ENCODE measurements around the gene GRIK3. TPM values are rescaled to one million over a fixed set of nuclear protein-coding genes. Genes with fewer than 3 reads are reported as not detected.

Gene GRIK3
- total and polyA plus RNA-seq, 2 of the 8 experiments (the other 6 are each of a cell fraction or from before 2014, with no cell fraction given): 2.1 to 3.4 TPM

DNA sequence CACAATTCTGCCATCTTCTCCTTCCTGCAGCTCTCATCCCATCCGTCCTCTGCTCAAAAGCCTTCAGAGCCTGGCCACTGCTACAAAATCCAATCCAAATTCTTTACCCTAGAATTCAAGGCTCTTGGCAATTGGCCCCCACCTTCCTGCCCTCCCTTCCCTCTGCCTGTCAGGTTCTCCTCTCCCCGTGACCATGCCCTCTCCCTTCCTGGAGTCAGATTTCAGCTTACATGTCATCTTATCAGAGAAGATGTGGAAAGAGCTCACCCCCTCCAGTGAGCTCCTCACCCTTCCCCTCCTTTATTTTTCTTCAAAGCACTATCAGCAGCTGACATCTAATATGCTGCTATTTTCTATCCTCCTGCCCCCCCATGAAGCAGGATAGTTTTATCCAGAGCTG is 86.9 kb downstream of the GRIK3 start (continued):
- TF ChIP-seq, protein P1, sequence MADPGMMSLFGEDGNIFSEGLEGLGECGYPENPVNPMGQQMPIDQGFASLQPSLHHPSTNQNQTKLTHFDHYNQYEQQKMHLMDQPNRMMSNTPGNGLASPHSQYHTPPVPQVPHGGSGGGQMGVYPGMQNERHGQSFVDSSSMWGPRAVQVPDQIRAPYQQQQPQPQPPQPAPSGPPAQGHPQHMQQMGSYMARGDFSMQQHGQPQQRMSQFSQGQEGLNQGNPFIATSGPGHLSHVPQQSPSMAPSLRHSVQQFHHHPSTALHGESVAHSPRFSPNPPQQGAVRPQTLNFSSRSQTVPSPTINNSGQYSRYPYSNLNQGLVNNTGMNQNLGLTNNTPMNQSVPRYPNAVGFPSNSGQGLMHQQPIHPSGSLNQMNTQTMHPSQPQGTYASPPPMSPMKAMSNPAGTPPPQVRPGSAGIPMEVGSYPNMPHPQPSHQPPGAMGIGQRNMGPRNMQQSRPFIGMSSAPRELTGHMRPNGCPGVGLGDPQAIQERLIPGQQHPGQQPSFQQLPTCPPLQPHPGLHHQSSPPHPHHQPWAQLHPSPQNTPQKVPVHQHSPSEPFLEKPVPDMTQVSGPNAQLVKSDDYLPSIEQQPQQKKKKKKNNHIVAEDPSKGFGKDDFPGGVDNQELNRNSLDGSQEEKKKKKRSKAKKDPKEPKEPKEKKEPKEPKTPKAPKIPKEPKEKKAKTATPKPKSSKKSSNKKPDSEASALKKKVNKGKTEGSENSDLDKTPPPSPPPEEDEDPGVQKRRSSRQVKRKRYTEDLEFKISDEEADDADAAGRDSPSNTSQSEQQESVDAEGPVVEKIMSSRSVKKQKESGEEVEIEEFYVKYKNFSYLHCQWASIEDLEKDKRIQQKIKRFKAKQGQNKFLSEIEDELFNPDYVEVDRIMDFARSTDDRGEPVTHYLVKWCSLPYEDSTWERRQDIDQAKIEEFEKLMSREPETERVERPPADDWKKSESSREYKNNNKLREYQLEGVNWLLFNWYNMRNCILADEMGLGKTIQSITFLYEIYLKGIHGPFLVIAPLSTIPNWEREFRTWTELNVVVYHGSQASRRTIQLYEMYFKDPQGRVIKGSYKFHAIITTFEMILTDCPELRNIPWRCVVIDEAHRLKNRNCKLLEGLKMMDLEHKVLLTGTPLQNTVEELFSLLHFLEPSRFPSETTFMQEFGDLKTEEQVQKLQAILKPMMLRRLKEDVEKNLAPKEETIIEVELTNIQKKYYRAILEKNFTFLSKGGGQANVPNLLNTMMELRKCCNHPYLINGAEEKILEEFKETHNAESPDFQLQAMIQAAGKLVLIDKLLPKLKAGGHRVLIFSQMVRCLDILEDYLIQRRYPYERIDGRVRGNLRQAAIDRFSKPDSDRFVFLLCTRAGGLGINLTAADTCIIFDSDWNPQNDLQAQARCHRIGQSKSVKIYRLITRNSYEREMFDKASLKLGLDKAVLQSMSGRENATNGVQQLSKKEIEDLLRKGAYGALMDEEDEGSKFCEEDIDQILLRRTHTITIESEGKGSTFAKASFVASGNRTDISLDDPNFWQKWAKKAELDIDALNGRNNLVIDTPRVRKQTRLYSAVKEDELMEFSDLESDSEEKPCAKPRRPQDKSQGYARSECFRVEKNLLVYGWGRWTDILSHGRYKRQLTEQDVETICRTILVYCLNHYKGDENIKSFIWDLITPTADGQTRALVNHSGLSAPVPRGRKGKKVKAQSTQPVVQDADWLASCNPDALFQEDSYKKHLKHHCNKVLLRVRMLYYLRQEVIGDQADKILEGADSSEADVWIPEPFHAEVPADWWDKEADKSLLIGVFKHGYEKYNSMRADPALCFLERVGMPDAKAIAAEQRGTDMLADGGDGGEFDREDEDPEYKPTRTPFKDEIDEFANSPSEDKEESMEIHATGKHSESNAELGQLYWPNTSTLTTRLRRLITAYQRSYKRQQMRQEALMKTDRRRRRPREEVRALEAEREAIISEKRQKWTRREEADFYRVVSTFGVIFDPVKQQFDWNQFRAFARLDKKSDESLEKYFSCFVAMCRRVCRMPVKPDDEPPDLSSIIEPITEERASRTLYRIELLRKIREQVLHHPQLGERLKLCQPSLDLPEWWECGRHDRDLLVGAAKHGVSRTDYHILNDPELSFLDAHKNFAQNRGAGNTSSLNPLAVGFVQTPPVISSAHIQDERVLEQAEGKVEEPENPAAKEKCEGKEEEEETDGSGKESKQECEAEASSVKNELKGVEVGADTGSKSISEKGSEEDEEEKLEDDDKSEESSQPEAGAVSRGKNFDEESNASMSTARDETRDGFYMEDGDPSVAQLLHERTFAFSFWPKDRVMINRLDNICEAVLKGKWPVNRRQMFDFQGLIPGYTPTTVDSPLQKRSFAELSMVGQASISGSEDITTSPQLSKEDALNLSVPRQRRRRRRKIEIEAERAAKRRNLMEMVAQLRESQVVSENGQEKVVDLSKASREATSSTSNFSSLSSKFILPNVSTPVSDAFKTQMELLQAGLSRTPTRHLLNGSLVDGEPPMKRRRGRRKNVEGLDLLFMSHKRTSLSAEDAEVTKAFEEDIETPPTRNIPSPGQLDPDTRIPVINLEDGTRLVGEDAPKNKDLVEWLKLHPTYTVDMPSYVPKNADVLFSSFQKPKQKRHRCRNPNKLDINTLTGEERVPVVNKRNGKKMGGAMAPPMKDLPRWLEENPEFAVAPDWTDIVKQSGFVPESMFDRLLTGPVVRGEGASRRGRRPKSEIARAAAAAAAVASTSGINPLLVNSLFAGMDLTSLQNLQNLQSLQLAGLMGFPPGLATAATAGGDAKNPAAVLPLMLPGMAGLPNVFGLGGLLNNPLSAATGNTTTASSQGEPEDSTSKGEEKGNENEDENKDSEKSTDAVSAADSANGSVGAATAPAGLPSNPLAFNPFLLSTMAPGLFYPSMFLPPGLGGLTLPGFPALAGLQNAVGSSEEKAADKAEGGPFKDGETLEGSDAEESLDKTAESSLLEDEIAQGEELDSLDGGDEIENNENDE (IDR thresholded peaks at IDR 0.05; ENCODE audit: insufficient replicate concordance, low read length): no peak
- TF ChIP-seq CBX5 (IDR thresholded peaks at IDR 0.05; ENCODE audit: low read depth, low read length) (no peak), TAF1 (IDR thresholded peaks at IDR 0.05; ENCODE audit: low read depth, low read length) (no peak)
